ENCODE results near the gene ADH1C.
"Not testable (repeated sequence)": the region's sequence is repeated elsewhere in the genome, so short reads cannot be mapped to it uniquely, and the experiment has no call there.

The ADH1C gene

DNA sequence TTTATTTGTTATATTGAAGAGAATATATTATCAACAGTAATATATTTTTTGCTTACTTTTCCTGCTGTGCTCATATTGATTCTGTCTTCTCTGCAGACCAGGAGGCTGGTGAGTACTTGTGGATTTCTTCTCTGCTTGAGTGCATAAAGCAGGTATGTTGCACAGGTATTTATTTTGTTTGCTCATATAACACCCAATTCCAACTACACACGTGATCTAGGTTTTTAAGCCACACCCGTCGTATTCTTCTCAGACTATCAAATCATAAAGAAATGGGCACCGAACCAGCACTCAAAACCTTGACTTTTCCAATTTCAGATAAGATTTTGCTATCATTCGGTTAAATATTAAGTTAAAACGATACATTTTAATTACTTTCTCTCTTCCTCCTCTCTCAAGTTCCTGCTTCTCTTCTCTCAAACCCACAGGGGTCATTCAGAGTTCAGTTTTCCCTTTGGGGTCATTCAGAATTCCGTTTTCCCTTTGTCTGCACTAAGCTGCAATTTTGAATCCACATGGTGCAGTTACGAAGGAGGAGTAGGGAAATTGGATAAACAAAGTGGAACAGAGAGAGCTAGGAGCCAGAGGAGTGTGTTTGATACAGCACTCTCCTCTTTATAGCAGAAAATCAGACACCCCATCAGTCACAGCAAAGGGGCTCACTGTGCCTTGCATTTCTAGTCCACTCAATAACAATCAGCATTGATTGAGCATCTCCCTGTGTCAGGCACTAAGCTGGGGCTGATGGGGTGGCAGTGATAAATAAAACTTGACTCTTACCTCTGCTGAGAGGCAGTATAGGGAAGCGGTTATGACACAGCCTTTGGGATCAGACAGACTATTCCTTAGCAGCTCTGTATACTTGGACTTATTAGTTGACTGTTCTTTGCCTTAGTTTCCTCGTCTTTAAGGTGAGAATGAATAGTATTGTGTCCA, at the start of gene ADH1C:
Gene ADH1C (minus strand): TSS at position 145 of the 936 bp plus-strand sequence. CDS start 71 bp downstream, at position 74.
- in situ Hi-C loops (cut with MboI; ENCODE audit: low pct_unique_long_range_greater_than_20kb, low sequenced_read_pairs), result no loop called here
- no peak for DNase-seq

- in situ Hi-C loops (cut with MboI; ENCODE audit: low pct_unique_long_range_greater_than_20kb, low sequenced_read_pairs), result no loop called here
- DNase-seq, result no peak
Measured at GRCh38 chr4:99400831-99401230, 48.3 kb upstream of the ADH1C start.

DNA sequence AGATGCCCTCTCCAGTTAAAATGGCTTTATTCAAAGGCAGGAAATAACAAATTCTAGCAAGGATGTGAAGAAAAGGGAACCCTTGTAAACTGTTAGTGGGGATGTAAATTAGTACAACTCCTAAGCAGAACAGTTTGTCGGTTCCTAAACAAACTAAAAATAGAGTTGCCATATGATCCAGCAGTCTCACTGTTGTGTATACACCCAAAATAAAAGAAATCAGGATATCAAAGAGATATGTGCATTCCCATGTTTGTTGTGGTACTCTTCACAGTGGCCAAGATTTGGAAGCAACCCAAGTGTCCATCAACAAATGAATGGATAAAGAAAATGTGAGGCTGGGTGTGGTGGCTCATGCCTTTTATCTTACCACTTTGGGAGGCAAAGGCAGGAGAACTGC, 46.5 kb upstream of the ADH1C start:
- in situ Hi-C loops (cut with MboI; ENCODE audit: low pct_unique_long_range_greater_than_20kb, low sequenced_read_pairs), result no loop called here
- DNase-seq, result no peak

DNA sequence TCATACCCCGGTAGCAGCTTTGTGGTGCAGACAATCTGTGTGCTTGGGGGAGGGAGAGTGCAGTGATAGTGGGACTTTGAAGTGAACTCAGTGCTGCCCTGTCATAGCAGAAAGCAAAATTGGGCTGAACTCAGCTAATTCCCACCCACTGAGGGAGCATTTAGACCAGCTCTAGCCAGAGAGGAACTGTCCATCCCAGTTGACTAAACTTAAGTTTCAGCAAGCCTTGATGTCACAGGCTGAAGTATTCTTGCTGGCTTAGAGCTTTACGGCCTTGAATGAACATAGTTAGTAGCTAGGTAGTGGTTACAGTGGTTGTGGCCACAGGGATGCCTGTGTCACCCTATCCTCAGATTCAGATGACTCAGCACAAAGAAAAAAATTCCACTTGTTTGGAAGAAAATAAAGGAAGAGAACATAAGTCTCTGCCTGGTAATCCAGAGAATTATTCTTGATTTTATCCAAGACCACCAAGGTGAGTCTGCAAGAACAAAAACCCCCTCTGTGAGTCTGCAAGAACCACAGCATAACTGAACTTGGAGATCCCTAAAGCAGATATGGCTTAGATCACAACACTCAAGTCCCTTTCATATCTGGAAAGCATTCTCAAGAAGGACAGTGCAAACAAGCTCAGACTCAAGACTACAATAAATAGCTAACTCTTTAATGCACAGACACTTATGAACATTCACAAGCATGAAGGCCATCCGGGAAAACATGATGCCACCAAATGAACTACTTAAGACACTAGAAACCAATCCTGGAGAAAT, 43.2 kb upstream of the ADH1C start:
- in situ Hi-C loops (cut with MboI; ENCODE audit: low pct_unique_long_range_greater_than_20kb, low sequenced_read_pairs), result no loop called here
- no peak for DNase-seq

GRCh38 chr4:99394896-99395295, 42.4 kb upstream of the ADH1C start:
- in situ Hi-C loops (cut with MboI; ENCODE audit: low pct_unique_long_range_greater_than_20kb, low sequenced_read_pairs), result no loop called here
- no peak for DNase-seq

DNA sequence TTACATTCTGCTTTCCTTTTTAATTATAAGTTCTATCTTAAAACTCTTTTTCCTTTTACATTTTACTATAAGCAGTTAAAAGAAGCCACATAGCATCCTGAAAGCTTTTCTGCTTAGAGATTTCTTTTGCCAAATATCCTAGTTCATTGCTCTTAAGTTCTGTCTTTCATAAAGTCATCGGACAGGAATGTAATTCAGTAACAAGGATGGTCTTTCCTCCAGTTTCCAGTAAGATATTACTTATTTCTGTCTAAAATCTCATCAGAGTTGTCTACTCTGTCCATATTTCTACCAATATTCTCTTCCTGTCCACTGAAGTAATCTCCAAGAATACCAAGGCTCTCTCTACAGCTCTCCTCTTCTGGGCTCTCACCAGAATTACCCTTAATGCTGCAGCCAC, 37.5 kb upstream of the ADH1C start:
- no peak for DNase-seq
- in situ Hi-C loops (cut with MboI; ENCODE audit: low pct_unique_long_range_greater_than_20kb, low sequenced_read_pairs), result no loop called here

- in situ Hi-C loops (cut with MboI; ENCODE audit: low pct_unique_long_range_greater_than_20kb, low sequenced_read_pairs), result no loop called here
- DNase-seq, result no peak
Measured at GRCh38 chr4:99389606-99390005, 37.1 kb upstream of the ADH1C start.

GRCh38 chr4:99383833-99384392, 31.4 kb upstream of the ADH1C start:
- DNase-seq, result no peak

GRCh38 chr4:99383399-99383798, 30.9 kb upstream of the ADH1C start:
- in situ Hi-C loops (cut with MboI; ENCODE audit: low pct_unique_long_range_greater_than_20kb, low sequenced_read_pairs), result no loop called here
- no peak for DNase-seq

More at GRCh38 chr4:99383833-99384392, 31.4 kb upstream of the ADH1C start:
- in situ Hi-C loops (cut with MboI; ENCODE audit: low pct_unique_long_range_greater_than_20kb, low sequenced_read_pairs), result no loop called here

GRCh38 chr4:99382745-99383360, 30.3 kb upstream of the ADH1C start:
- no peak for DNase-seq
- in situ Hi-C loops (cut with MboI; ENCODE audit: low pct_unique_long_range_greater_than_20kb, low sequenced_read_pairs), result no loop called here

DNA sequence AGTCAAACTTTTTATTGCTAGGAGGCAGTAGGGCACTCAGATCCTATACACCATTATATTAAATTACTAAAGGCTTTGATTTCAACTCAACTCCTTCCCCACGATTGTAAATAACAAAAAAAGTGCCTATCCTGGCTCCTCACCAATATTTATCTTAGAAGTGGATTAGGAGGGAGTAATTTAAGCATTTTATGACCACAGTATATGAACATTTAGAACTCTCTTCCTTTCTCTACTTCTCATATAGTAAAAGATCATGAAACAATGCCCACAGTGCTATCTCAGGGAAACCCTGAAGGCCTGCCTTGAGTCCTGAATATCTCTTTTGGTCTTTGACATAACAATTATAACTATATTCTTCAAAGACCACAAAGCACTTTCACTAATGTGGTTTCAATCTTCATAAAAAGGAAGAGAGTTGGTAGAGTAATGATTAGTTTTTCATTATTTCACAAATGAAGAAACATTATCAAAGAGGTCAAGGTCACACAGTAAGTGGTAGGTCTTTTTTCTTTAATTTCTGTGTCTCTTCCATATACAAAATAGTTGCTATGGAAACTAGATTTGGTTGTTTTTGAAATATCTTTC, 29.1 kb upstream of the ADH1C start:
- in situ Hi-C loops (cut with MboI; ENCODE audit: low pct_unique_long_range_greater_than_20kb, low sequenced_read_pairs), result no loop called here
- no peak for DNase-seq

GRCh38 chr4:99379571-99379970, 27.0 kb upstream of the ADH1C start:
- DNase-seq, result no peak
- in situ Hi-C loops (cut with MboI; ENCODE audit: low pct_unique_long_range_greater_than_20kb, low sequenced_read_pairs), result no loop called here

DNA sequence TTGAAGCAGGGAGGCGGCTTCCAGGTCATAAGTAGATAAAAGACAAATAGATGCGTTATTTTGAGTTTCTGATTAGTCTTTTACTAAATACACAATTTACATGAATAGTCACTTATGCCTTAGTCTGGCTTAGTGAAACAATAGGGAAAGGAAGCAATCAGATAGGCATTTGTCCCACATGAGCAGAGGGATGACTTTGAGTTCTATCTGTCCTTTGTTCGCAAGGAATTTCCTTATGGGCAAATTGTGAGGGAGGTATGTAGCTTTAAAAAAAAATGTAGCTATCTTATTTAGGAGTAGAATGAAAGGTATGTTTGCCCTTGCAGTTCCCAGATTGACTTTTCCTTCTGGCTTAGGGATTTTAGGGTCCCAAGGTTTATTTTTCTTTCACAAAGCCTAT, 26.3 kb upstream of the ADH1C start:
- in situ Hi-C loops (cut with MboI; ENCODE audit: low pct_unique_long_range_greater_than_20kb, low sequenced_read_pairs), result no loop called here
- no peak for DNase-seq

DNA sequence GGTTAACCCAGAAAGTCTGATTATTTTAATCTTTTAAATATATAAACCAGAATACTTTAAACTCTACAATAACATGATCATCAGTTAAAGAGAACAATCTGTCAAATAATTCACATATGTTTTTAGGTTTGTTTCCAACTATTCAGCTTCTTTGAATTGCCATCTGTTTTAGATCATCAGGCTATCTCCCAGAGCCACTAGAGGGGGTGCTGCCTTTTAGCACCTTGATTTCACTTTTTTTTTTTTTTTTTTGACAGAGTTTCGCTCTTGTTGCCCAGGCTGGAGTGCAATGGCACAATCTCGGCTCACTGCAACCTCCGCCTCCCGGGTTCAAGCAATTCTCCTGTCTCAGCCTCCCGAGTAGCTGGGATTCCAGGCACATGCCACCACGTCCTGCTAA, 24.8 kb upstream of the ADH1C start:
- in situ Hi-C loops (cut with MboI; ENCODE audit: low pct_unique_long_range_greater_than_20kb, low sequenced_read_pairs); DNase-seq: not testable (repeated sequence)

GRCh38 chr4:99372464-99372863, 19.9 kb upstream of the ADH1C start:
- DNase-seq; in situ Hi-C loops (cut with MboI; ENCODE audit: low pct_unique_long_range_greater_than_20kb, low sequenced_read_pairs): not testable (repeated sequence)

- in situ Hi-C loops (cut with MboI; ENCODE audit: low pct_unique_long_range_greater_than_20kb, low sequenced_read_pairs); DNase-seq: not testable (repeated sequence)
Measured at GRCh38 chr4:99367817-99368216, 15.3 kb upstream of the ADH1C start.

DNA sequence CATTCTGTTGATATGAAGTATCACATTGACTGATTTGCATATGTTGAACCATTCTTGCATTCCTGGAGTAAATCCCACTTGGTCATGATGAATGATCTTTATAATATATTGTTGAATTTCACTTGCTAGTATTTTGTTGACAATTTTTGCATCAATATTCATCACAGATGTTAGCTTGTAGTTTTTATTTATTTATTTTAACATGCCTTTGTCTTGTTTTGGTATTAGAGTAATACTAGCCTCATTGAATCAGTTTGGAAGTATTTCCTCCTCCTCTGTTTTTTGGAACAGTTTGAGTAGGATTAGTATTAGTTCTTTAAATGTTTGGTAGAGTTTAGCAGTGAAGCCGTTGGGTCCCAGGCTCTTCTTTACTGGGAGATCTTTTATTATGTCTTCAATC, 13.9 kb upstream of the ADH1C start:
- in situ Hi-C loops (cut with MboI; ENCODE audit: low pct_unique_long_range_greater_than_20kb, low sequenced_read_pairs), result no loop called here
- no peak for DNase-seq

DNA sequence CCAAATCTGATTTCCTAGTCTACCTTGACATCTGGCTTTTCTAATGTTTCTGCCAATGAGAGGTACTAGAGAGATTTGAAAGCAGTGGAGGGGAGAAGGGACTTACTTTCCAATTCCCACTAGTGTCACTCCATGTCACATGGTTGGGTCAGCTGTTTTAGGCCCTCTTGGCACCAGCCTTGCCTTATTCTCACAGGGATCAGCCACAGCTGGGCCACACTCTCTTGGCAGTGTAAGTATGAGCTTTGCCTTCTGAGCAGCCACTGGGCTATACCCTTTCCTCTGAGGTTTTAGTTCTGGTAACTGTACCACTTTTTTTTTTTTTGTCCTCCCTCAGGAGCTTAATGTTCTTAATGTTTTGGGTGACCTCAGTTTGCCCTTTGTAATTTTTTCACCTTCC, 10.2 kb upstream of the ADH1C start:
- in situ Hi-C loops (cut with MboI; ENCODE audit: low pct_unique_long_range_greater_than_20kb, low sequenced_read_pairs), result no loop called here
- DNase-seq, result no peak

GRCh38 chr4:99361899-99362275, 9.3 kb upstream of the ADH1C start:
- no peak for DNase-seq
- in situ Hi-C loops (cut with MboI; ENCODE audit: low pct_unique_long_range_greater_than_20kb, low sequenced_read_pairs), result no loop called here
